K562 (cell line): ENCODE results near the gene HMX2. TPM values are rescaled to one million over a fixed set of nuclear protein-coding genes. Genes with fewer than 3 reads are reported as not detected.
A peak's percentile ranks its signal among the peaks of the same experiment; 100 is the strongest.

Experiments
- ATF2 ChIP-seq: sonication (generic); formaldehyde crosslinking; IDR thresholded peaks from 2 replicates; pipeline ENCODE4 v1.8.1; 2022; ENCODE audit warnings: missing genetic modification reagents
- ATF3 ChIP-seq, 2 experiments: fragments of 450-650 bp in 1 of 2; sonication (generic) in 1 of 2; formaldehyde crosslinking in 1 of 2; IDR thresholded peaks in 1 of 2; conservative IDR thresholded peaks in 1 of 2; 2 replicates each; pipeline versions ENCODE4 v1.6.1 to v1.8.1; 2016 to 2023; ENCODE audit warnings: mild to moderate bottlenecking in 2 of 2, moderate library complexity in 2 of 2, inconsistent platforms in 1 of 2, missing genetic modification reagents in 1 of 2
- EWSR1 ChIP-seq: fragments of 450-650 bp; IDR thresholded peaks from 2 replicates; pipeline ENCODE4 v1.6.1; 2018; ENCODE audit warnings: borderline replicate concordance, mild to moderate bottlenecking, low read depth, moderate library complexity; ENCODE audit not compliant: partially characterized antibody
- FOXA1 ChIP-seq: fragments of 450-650 bp; IDR thresholded peaks from 2 replicates; pipeline ENCODE4 v1.6.1; 2016; ENCODE audit warnings: mild to moderate bottlenecking, borderline replicate concordance
- HMG20B ChIP-seq: fragments of 250-450 bp; sonication (Bioruptor Pico); IDR thresholded peaks from 2 replicates; pipeline ENCODE4 v1.5.0; 2021; ENCODE audit warnings: mild to moderate bottlenecking
- MCM5 ChIP-seq: fragments of 450-650 bp; IDR thresholded peaks from 2 replicates; pipeline ENCODE4 v1.6.1; 2016; ENCODE audit warnings: low read depth
- MYC ChIP-seq, 2 experiments: fragments of 250-450 bp in 1 of 2; sonication (Bioruptor Pico) in 1 of 2; IDR thresholded peaks; 2 replicates each; pipeline versions ENCODE4 v1.5.1 to v1.6.1; 2012 to 2021; ENCODE audit warnings: low read depth in 2 of 2, borderline replicate concordance in 1 of 2, improper control_type of control experiment in 1 of 2, low read length in 1 of 2, mild to moderate bottlenecking in 1 of 2, moderate library complexity in 1 of 2
- NCOR1 ChIP-seq: fragments of 450-650 bp; IDR thresholded peaks from 2 replicates; pipeline ENCODE4 v1.6.1; 2016; ENCODE audit warnings: mild to moderate bottlenecking, moderate library complexity
- NFE2 ChIP-seq: IDR thresholded peaks from 2 replicates; pipeline ENCODE4 v1.6.1; 2014; ENCODE audit warnings: antibody characterized with exemption, low read depth
- NKRF ChIP-seq: fragments of 450-650 bp; IDR thresholded peaks from 2 replicates; pipeline ENCODE4 v1.6.1; 2016; ENCODE audit warnings: borderline replicate concordance
- PRPF4 ChIP-seq: fragments of 200-400 bp; formaldehyde crosslinking; IDR thresholded peaks from one replicate; pipeline ENCODE4 v1.6.1; 2017; ENCODE audit warnings: low read length, low read depth, mild to moderate bottlenecking; ENCODE audit not compliant: insufficient read depth, poor library complexity, severe bottlenecking
- TARDBP ChIP-seq: fragments of 450-650 bp; IDR thresholded peaks from 2 replicates; pipeline ENCODE4 v1.6.1; 2016
- ZNF407 ChIP-seq: fragments of 450-650 bp; IDR thresholded peaks from 2 replicates; pipeline ENCODE4 v1.6.1; 2016; ENCODE audit warnings: low read depth
- ZNF583 ChIP-seq: fragments of 250-450 bp; sonication (Bioruptor Pico); IDR thresholded peaks from 2 replicates; pipeline ENCODE4 v1.4.0; 2020
- ZNF707 ChIP-seq: fragments of 250-450 bp; sonication (Bioruptor Pico); conservative IDR thresholded peaks from 2 replicates; pipeline ENCODE4 v1.8.0; 2022; ENCODE audit warnings: inconsistent platforms, mild to moderate bottlenecking, moderate library complexity
- polyA plus RNA-seq, 8 experiments: library from polyadenylated mRNA; depleted of rRNA in 4 of 8; stranded (reverse) in 5 of 8; unstranded in 3 of 8; fragments of >200 nt; fragmentation: Nextera tagmentation in 2 of 8; fragmentation: Illumina TruSeq in 1 of 8; extraction: Ambion mirVana in 2 of 8; extraction: Trizol in 1 of 8; gene quantifications; 2 replicates each; pipeline versions ENCODE4 v1.2.1 to v1.2.3, GENCODE V29; 2011 to 2014; ENCODE audit warnings: inconsistent platforms in 1 of 8, missing spikeins in 1 of 8
- total RNA-seq, 7 experiments: library from RNA; depleted of rRNA in 6 of 7; stranded (reverse); fragments of >200 nt in 6 of 7; fragmentation: Illumina TruSeq in 2 of 7; extraction: Trizol in 2 of 7; gene quantifications; 2 replicates each; pipeline versions ENCODE4 v1.2.1 to v1.2.3, GENCODE V29; 2011 to 2021; ENCODE audit warnings: low replicate concordance in 1 of 7

Gene HMX2
- total and polyA plus RNA-seq, 9 of the 15 experiments (the other 6 are each of a cell fraction or from before 2014, with no cell fraction given) = 0.07 to 0.58 (median 0.09) TPM; not detected in 2

GRCh38 chr10:123154092-123154710 lies 6.3 kb downstream of the HMX2 start, which contains the start of gene BUB3 (continued):
- peak; percentile 34; the same call in 1 of the 2 replicates for TF ChIP-seq MYC (IDR thresholded peaks at IDR 0.05; ENCODE audit: low read depth, low read length)
- no peak for TF ChIP-seq MYC (CRISPR knock-in tag; IDR thresholded peaks at IDR 0.05; ENCODE audit: borderline replicate concordance, low read depth)
- no peak for TF ChIP-seq MCM5
- no peak for TF ChIP-seq EWSR1
- TF ChIP-seq NKRF = peak; percentile 26; the same call in 1 of the 2 replicates
- TF ChIP-seq ZNF707 (CRISPR knock-in tag) = no peak
- TF ChIP-seq NCOR1 = no peak
- TF ChIP-seq PRPF4 = no peak
- TF ChIP-seq ZNF583 (CRISPR knock-in tag) = no peak
- TF ChIP-seq ZNF407 = no peak
- no peak for TF ChIP-seq ATF2 (CRISPR knock-in tag)
- TF ChIP-seq HMG20B (CRISPR knock-in tag) = no peak
- no peak for TF ChIP-seq FOXA1
- TF ChIP-seq NFE2 = no peak
- TF ChIP-seq ATF3 (IDR thresholded peaks at IDR 0.05) = no peak
- TF ChIP-seq ATF3 (CRISPR knock-in tag; conservative IDR thresholded peaks at IDR 0.05) = no peak
- no peak for TF ChIP-seq TARDBP
